Sigmoid colon (tissue), 7 donors: ENCODE measurements around the gene CGB1. TPM values are rescaled to one million over a fixed set of nuclear protein-coding genes. Genes with fewer than 3 reads are reported as not detected.

Experiments used
- DNase-seq: peaks from one replicate; pipeline ENCODE4 v3.0.0-alpha.2; 2019
- H3K27ac ChIP-seq, 4 donors: fragments of 200-600 bp; sonication (generic); one replicate each; pipeline ENCODE4 v1.5.1; 2016 to 2019; ENCODE audit warnings: mild to moderate bottlenecking in 1 of 4
- H3K27me3 ChIP-seq, 3 donors: fragments of 200-600 bp; sonication (generic); one replicate each; pipeline ENCODE4 v1.5.1; 2019; ENCODE audit warnings: mild to moderate bottlenecking in 1 of 3
- H3K36me3 ChIP-seq, 4 donors: fragments of 200-600 bp; sonication (generic); one replicate each; pipeline ENCODE4 v1.5.1; 2016 to 2019
- H3K4me1 ChIP-seq, 4 donors: fragments of 200-600 bp; sonication (generic); one replicate each; pipeline ENCODE4 v1.5.1; 2017 to 2019
- H3K4me3 ChIP-seq, 4 donors: fragments of 200-600 bp; sonication (generic); one replicate each; pipeline ENCODE4 v1.5.1; 2017 to 2019; ENCODE audit warnings: mild to moderate bottlenecking in 2 of 4, moderate library complexity in 1 of 4
- H3K9me3 ChIP-seq, 4 donors: fragments of 200-600 bp in 3 of 4; sonication (generic) in 3 of 4; one replicate each; pipeline versions ENCODE4 v1.5.1 to v1.6.1; 2013 to 2019
- EP300 ChIP-seq, 4 donors: sonication (generic); formaldehyde crosslinking; IDR thresholded peaks; one replicate each; pipeline ENCODE4 v1.6.1; 2017; ENCODE audit warnings: antibody characterized with exemption in 4 of 4
- POLR2A ChIP-seq, 2 donors: fragments of 450-650 bp; IDR thresholded peaks; one replicate each; pipeline ENCODE4 v1.6.1; 2016; ENCODE audit warnings: antibody characterized with exemption in 2 of 2, mild to moderate bottlenecking in 2 of 2, moderate library complexity in 2 of 2
- POLR2AphosphoS5 ChIP-seq, 4 donors: sonication (generic); formaldehyde crosslinking; IDR thresholded peaks; one replicate each; pipeline ENCODE4 v1.6.1; 2017; ENCODE audit warnings: antibody characterized with exemption in 4 of 4
- WGBS, 2 donors: extraction: QIAGEN DNeasy Blood & Tissue Kit; methylation state at CpG; one replicate each; pipeline ENCODE4 v1.1.7; 2013; 5-methylcytosine and 5-hydroxymethylcytosine counted together
- intact Hi-C: fragments of 100-400 bp; cut with DNase I; formaldehyde crosslinking; loops from one replicate; pipeline ENCODE4 v1.15.1; 2023
- polyA plus RNA-seq, 3 donors: library from polyadenylated mRNA; stranded (reverse); fragments of 200-250 nt; gene quantifications; one replicate each; pipeline ENCODE4 v1.2.3, GENCODE V29; 2013
- total RNA-seq, 4 donors: library from RNA; depleted of rRNA; stranded (reverse); fragments of >200 nt; gene quantifications; one replicate each; pipeline ENCODE4 v1.1.0, GENCODE V29; 2016
- TF ChIP-seq, protein P1 (sequence below), 4 experiments: fragments of 450-650 bp in 3 of 4; fragments of 200-600 bp in 1 of 4; IDR thresholded peaks; one replicate each; pipeline ENCODE4 v1.5.1; 2016 to 2019; ENCODE audit warnings: antibody characterized with exemption in 4 of 4, mild to moderate bottlenecking in 3 of 4, moderate library complexity in 2 of 4
- donor health status: healthy with polysubstance abuse.
- donor health status: Bipolar disorder and iron deficiency.
- donor health status: healthy.

CGB1 gene
- total and polyA plus RNA-seq, 7 donors, result not detected

DNA sequence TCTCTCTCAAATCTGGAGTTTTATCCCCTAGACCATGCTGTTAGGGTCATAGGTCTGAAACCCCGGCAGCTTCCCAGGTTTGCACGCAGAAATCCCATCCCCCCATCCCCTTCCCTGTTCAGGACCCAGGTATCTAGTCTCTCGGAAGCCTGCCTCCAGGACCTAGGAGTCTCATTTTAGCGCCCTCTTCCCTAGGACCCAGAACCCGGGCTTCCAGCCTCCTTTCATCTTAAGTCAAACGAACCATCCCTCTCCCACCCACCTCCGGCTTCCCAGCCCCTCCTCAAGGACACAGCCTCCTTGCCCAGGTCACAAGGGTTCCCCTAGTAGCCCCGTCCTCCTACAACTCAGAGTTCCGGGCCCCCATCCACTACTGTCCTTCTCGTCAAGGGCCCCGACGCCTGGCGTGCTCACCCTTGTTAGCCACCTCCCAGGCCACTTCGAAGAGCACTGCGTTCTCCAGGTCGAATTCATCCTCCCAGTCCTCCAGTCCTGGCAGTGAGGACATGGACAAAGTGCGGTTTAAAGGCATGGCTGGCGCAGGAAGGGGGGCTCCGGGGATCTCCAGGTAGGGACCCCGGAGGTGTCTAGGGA, 44.0 kb downstream of the CGB1 start:
- peak; percentile 81 for DNase-seq
- peak overlapping the region; percentile 88 to 97 (median 90) for H3K27ac ChIP-seq
- peaks cover 0 to 25% (median 5%) of the 10 kb centered on the region in 4 donors for H3K36me3 ChIP-seq
- TF ChIP-seq POLR2AphosphoS5 (IDR thresholded peaks at IDR 0.05) (no peak), EP300 (IDR thresholded peaks at IDR 0.05) (no peak), POLR2A (IDR thresholded peaks at IDR 0.05) (no peak)
- TF ChIP-seq, protein P1, sequence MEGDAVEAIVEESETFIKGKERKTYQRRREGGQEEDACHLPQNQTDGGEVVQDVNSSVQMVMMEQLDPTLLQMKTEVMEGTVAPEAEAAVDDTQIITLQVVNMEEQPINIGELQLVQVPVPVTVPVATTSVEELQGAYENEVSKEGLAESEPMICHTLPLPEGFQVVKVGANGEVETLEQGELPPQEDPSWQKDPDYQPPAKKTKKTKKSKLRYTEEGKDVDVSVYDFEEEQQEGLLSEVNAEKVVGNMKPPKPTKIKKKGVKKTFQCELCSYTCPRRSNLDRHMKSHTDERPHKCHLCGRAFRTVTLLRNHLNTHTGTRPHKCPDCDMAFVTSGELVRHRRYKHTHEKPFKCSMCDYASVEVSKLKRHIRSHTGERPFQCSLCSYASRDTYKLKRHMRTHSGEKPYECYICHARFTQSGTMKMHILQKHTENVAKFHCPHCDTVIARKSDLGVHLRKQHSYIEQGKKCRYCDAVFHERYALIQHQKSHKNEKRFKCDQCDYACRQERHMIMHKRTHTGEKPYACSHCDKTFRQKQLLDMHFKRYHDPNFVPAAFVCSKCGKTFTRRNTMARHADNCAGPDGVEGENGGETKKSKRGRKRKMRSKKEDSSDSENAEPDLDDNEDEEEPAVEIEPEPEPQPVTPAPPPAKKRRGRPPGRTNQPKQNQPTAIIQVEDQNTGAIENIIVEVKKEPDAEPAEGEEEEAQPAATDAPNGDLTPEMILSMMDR (IDR thresholded peaks at IDR 0.05), result no peak
- peak overlapping the region; percentile 58 to 76 (median 67) for H3K4me3 ChIP-seq
- H3K27me3 ChIP-seq, result no peaks in the 10 kb centered on the region
- H3K9me3 ChIP-seq, result no peaks in the 10 kb centered on the region
- peaks cover 0 to 42% (median 37%) of the 10 kb centered on the region in 4 donors for H3K4me1 ChIP-seq
- 0% methylated on average over 20 of the region's 20 CpGs for WGBS, 2 donors
- intact Hi-C loops, result loop anchor here (5.0 kb wide), 1 partner anchor 155 kb away; no protein-coding TSS in a partner anchor

DNA sequence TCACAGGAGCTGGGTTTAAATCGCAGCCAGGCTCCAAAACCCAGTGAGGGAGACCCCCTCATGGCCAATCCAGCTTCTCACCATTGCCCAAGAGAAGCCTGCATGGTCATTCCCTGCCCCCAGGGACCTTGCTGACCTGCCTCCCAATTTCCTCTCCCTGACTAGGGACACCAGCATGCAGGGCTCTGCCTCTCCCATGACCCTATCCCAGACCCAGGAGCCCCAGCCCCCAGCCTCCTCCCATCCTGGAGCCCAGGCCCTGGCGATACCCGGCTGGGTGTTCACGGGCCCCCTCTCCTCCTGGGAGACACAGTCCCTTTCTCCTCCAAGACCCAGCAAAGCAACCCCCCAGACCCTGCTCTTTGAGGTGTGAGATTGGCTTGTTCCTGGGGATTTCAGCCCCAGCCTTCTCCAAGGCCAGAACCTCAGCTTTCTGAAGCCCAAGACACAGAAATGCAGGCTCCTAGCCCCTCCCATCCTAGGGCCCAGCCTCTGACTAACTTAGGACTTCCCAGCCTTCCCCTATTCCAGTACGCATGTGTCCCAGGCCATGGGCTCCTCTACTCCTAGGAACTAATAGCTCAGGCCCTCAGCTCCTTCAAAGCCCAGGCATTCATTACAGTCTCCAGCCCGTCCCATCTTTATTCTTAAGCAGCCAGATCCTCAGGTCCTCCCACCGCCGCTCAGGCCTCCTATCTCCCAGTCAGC, 44.7 kb downstream of the CGB1 start:
- DNase-seq, result peak; percentile 88
- no peaks in the 10 kb centered on the region for H3K9me3 ChIP-seq
- no peaks in the 10 kb centered on the region for H3K27me3 ChIP-seq
- peaks cover 0 to 25% (median 6%) of the 10 kb centered on the region in 4 donors for H3K36me3 ChIP-seq
- H3K27ac ChIP-seq, result peak overlapping the region; percentile 88 to 97 (median 90)
- TF ChIP-seq POLR2A (IDR thresholded peaks at IDR 0.05) (peak; percentile 29 to 58), POLR2AphosphoS5 (IDR thresholded peaks at IDR 0.05) (peak; percentile 71 to 88 (median 81)), EP300 (IDR thresholded peaks at IDR 0.05) (no peak)
- intact Hi-C loops, result loop anchor here (5.0 kb wide), 1 partner anchor 155 kb away; no protein-coding TSS in a partner anchor
- peaks cover 0 to 42% (median 37%) of the 10 kb centered on the region in 4 donors for H3K4me1 ChIP-seq
- 19 to 40% methylated on average over 8 of the region's 8 CpGs for WGBS, 2 donors
- H3K4me3 ChIP-seq, result peak overlapping the region; percentile 58 to 76 (median 67)

DNA sequence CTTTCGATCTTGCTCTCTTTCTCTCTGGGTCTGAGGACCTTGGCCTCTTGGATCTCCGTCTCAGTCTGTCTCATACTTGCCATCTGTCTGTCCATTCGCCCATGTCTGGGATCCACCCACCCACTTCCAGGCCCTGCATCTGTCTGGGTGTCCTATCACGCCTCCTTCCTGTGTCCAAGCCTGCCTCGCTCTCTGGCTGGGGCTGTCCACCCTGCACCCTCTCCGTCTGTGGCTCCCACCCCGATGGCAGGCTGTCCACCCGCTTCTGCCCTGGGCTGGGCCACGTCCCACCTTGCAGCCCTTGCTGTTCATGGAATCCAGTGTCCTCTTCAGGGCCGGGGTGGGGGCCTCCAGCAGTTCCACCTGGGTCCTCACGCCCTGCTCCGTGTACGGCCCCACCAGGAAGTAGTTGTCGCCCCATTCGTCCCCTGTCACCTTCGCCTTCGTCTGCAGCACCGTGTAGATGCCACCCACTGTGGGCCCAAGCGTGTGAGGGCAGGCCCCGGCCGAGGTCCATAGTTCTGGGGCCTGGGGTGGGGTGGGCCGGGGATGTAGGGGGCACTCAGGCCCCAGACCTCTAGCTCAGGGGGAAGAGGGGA, 45.6 kb downstream of the CGB1 start:
- Histone ChIP-seq H3K27me3 (no peaks in the 10 kb centered on the region), H3K4me3 (peak overlapping the region in 2 of 4 donors; percentile 58 to 61), H3K36me3 (peaks cover 0 to 26% (median 8%) of the 10 kb centered on the region in 4 donors), H3K9me3 (no peaks in the 10 kb centered on the region), H3K4me1 (peaks cover 0 to 42% (median 37%) of the 10 kb centered on the region in 4 donors), H3K27ac (peak overlapping the region in 3 of 4 donors; percentile 88 to 97 (median 88))
- TF ChIP-seq EP300 (IDR thresholded peaks at IDR 0.05) (no peak), POLR2AphosphoS5 (IDR thresholded peaks at IDR 0.05) (no peak), POLR2A (IDR thresholded peaks at IDR 0.05) (no peak)
- TF ChIP-seq, protein P1 (IDR thresholded peaks at IDR 0.05), result no peak
- WGBS, 2 donors, result 91% methylated on average over 22 of the region's 22 CpGs
- intact Hi-C loops, result loop anchor here (5.0 kb wide), 1 partner anchor 156 kb away; no protein-coding TSS in a partner anchor
- peak; percentile 67 for DNase-seq

DNA sequence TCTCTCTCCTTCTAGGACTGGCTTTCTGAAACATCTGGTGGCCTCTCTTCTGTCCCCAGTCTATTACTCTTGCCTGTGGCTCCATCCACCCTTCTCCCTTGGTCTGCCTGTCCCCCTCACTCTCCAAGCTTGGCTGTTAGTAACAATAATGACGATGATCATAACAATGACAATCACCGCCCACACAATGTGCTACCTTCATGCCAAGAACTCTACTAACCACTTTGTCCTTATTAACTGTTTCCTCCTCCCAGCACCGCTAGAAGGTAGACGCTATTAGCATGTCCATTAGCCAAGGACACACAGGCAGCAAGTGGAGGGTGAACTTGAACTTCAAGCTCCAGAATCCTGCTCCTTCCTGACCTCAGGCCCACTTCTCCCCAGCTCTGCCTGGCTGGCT, 46.3 kb downstream of the CGB1 start:
- no peak for DNase-seq
- Histone ChIP-seq H3K4me3 (no peak overlapping the region), H3K4me1 (peaks cover 0 to 42% (median 37%) of the 10 kb centered on the region in 4 donors), H3K9me3 (no peaks in the 10 kb centered on the region), H3K27ac (peak overlapping the region in 1 of 4 donors; percentile 16), H3K27me3 (no peaks in the 10 kb centered on the region), H3K36me3 (peaks cover 0 to 33% (median 10%) of the 10 kb centered on the region in 4 donors)
- intact Hi-C loops, result loop anchor here (5.0 kb wide), 1 partner anchor 157 kb away; no protein-coding TSS in a partner anchor
- 81 to 88% methylated on average over 4 of the region's 4 CpGs for WGBS, 2 donors
- TF ChIP-seq POLR2A (IDR thresholded peaks at IDR 0.05), result no peak
- no peak for TF ChIP-seq EP300 (IDR thresholded peaks at IDR 0.05)
- TF ChIP-seq POLR2AphosphoS5 (IDR thresholded peaks at IDR 0.05), result no peak
- TF ChIP-seq, protein P1 (IDR thresholded peaks at IDR 0.05), result no peak
